ENCODE results near the gene KIF21B.

Gene KIF21B

GRCh38 chr1:201019321-201019977 lies 4.1 kb downstream of the KIF21B start:
- DNase-seq (ENCODE audit: low spot score), result no peak

- DNase-seq (ENCODE audit: low spot score), result no peak
These were observed 5.7 kb downstream of the KIF21B start for GRCh38 chr1:201017828-201018163.

GRCh38 chr1:201016943-201017827 lies 6.3 kb downstream of the KIF21B start:
- no peak for DNase-seq (ENCODE audit: low spot score)

GRCh38 chr1:201016211-201016651 lies 7.3 kb downstream of the KIF21B start:
- DNase-seq (ENCODE audit: low spot score), result peak; percentile 29

- DNase-seq (ENCODE audit: low spot score), result no peak
These were observed 7.9 kb downstream of the KIF21B start for GRCh38 chr1:201015551-201016091.

- DNase-seq (ENCODE audit: low spot score), result no peak
These were observed 8.7 kb downstream of the KIF21B start for GRCh38 chr1:201014816-201015200.

- DNase-seq (ENCODE audit: low spot score), result no peak
These were observed 9.3 kb downstream of the KIF21B start for GRCh38 chr1:201013991-201014815.

GRCh38 chr1:201013031-201013485 lies 10.5 kb downstream of the KIF21B start:
- DNase-seq (ENCODE audit: low spot score), result no peak

GRCh38 chr1:201011616-201012015 lies 11.9 kb downstream of the KIF21B start:
- DNase-seq (ENCODE audit: low spot score), result no peak

- DNase-seq (ENCODE audit: low spot score), result no peak
These were observed 13.4 kb downstream of the KIF21B start for GRCh38 chr1:201009962-201010645.

GRCh38 chr1:201008666-201009360 lies 14.7 kb downstream of the KIF21B start:
- no peak for DNase-seq (ENCODE audit: low spot score)

GRCh38 chr1:201007481-201007880 lies 16.0 kb downstream of the KIF21B start:
- DNase-seq (ENCODE audit: low spot score), result no peak

GRCh38 chr1:201006450-201006849 lies 17.1 kb downstream of the KIF21B start:
- no peak for DNase-seq (ENCODE audit: low spot score)

- DNase-seq (ENCODE audit: low spot score), result no peak
These were observed 18.8 kb downstream of the KIF21B start for GRCh38 chr1:201004732-201005131.

GRCh38 chr1:201004154-201004553 lies 19.4 kb downstream of the KIF21B start:
- DNase-seq (ENCODE audit: low spot score), result no peak

GRCh38 chr1:201002510-201002909 lies 21.0 kb downstream of the KIF21B start:
- no peak for DNase-seq (ENCODE audit: low spot score)

GRCh38 chr1:201001962-201002361 lies 21.6 kb downstream of the KIF21B start:
- DNase-seq (ENCODE audit: low spot score), result no peak

GRCh38 chr1:201000391-201000790 lies 23.1 kb downstream of the KIF21B start:
- DNase-seq (ENCODE audit: low spot score), result no peak

- no peak for DNase-seq (ENCODE audit: low spot score)
These were observed 23.8 kb downstream of the KIF21B start for GRCh38 chr1:200999667-201000066.

GRCh38 chr1:200998323-200998722 lies 25.2 kb downstream of the KIF21B start:
- no peak for DNase-seq (ENCODE audit: low spot score)
